SU-DHL-6 (cell line): Measurements from ENCODE around the gene KBTBD6.

Source experiments
- EZH2phosphoT487 ChIP-seq: fragments of 200-600 bp; sonication (generic), shearing (Covaris generic); conservative IDR thresholded peaks from 2 replicates; pipeline ENCODE4 v1.6.1; 2018; ENCODE audit warnings: mild to moderate bottlenecking, antibody characterized with exemption, low read length, moderate library complexity, mixed read lengths
- TF ChIP-seq, protein P1 (sequence below): fragments of 200-600 bp; sonication (generic); IDR thresholded peaks from one replicate; pipeline ENCODE4 v1.5.1; 2017; ENCODE audit warnings: antibody characterized with exemption, mild to moderate bottlenecking, low read length, moderate library complexity; ENCODE audit not compliant: insufficient read depth, poor library complexity, severe bottlenecking

DNA sequence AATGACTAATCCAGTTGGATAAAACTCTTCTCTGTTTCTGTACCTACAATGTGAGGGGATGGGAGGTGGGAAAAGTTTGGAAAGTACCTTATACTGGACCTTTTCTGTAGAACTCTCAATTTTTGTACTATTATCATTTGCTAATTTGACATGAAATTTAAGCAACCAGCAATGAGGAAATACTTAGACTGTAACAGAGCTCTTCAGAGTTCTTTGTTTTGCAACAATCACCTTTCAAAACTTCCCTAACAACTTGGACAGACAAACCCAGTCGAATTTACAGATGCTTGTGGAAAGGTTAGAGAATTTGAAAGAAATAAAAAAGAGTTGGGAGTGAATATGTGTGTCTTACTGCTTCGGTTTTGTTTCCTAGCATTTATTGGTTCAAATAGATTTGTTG lies 45.0 kb upstream of the KBTBD6 start:
- TF ChIP-seq, protein P1, sequence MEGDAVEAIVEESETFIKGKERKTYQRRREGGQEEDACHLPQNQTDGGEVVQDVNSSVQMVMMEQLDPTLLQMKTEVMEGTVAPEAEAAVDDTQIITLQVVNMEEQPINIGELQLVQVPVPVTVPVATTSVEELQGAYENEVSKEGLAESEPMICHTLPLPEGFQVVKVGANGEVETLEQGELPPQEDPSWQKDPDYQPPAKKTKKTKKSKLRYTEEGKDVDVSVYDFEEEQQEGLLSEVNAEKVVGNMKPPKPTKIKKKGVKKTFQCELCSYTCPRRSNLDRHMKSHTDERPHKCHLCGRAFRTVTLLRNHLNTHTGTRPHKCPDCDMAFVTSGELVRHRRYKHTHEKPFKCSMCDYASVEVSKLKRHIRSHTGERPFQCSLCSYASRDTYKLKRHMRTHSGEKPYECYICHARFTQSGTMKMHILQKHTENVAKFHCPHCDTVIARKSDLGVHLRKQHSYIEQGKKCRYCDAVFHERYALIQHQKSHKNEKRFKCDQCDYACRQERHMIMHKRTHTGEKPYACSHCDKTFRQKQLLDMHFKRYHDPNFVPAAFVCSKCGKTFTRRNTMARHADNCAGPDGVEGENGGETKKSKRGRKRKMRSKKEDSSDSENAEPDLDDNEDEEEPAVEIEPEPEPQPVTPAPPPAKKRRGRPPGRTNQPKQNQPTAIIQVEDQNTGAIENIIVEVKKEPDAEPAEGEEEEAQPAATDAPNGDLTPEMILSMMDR, result no peak
- no peak for TF ChIP-seq EZH2phosphoT487
